HG03066 (cell line): ENCODE measurements around the gene CAMTA1.

Source experiments
- ATAC-seq: cut with Tn5 transposase; IDR thresholded peaks from one replicate; pipeline ENCODE4 v1.9.1; 2021; ENCODE audit warnings: low read depth; ENCODE audit not compliant: unreplicated experiment

Gene CAMTA1

GRCh38 chr1:7489586-7489985 lies 704.3 kb downstream of the CAMTA1 start:
- no peak for ATAC-seq

DNA sequence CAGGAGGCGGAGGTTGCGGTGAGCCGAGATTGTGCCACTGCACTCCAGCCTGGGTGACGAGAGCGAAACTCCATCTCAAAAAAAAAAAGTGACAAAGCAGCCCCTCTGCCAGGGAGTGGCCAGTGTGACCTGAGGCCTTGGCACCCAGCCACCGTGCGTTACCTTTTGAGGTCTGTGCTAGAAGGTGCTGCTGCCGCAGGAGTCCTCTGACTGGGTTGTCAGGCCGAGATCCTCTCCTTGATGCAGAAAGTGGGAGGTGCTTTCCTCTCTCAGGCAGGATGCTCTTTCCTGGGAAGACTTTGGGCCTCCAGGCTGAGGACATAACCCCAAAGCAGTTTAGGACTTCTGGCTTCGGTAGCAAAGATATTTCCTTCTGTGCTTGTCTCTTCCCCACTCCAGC lies 705.3 kb downstream of the CAMTA1 start:
- no peak for ATAC-seq

- no peak for ATAC-seq
Measured at GRCh38 chr1:7491109-7491817, 706.0 kb downstream of the CAMTA1 start.

DNA sequence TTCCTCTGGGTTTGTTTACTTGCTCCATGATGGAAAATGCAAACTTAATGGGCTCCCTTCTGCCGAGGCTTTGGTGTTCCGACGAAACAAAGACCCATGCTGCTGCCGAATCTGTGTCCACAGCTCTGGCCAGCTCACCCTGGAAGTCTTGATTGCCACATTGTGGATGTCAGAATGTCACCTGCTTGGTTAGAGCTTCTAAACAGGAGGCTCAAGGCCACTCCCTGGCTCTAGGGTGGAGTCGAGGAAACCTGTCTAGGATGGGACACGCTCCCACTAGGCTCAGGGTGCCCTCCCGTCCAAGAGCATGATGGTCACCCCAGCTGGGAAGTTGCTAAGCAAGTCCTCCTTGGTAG lies 706.5 kb downstream of the CAMTA1 start:
- no peak for ATAC-seq

DNA sequence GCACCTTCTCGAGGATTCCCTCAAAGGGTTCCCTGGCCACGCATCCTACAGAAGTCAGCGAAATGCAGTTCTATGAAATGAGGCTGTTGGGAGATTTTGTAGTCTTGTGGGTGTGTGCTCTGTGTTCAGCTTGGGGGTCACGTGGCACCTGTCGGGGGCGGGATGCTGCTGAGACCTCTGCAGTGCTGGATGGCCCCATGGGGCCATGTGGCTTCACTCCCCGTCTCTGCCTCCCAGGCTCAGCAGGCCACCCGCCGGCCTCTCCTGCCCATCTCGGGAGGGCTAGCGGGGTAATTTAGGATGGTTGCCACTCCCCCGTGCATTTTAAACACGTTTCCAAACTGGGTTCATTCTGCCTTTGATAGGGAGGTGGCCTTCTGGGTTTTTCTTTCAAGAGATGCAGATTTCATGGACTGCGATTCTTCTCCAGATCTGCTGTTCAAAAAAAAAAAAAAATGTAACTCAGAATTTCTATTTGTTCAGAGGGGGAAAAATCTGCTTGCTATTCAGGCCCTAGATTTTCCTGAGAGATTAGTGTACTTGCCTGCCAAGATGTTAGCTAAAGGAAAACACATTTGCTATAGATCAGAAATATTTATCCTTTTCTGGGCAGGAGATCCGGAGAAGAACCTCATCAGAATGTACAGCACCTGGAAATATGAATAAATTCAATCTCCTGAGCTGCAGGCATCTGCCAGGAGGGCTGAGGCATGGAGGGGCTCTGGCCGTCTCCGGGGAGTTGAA lies 708.6 kb downstream of the CAMTA1 start:
- ATAC-seq, result no peak

- ATAC-seq, result no peak
Measured at GRCh38 chr1:7495962-7496361, 710.7 kb downstream of the CAMTA1 start.

- ATAC-seq, result no peak
Measured at GRCh38 chr1:7497107-7497637, 711.9 kb downstream of the CAMTA1 start.

DNA sequence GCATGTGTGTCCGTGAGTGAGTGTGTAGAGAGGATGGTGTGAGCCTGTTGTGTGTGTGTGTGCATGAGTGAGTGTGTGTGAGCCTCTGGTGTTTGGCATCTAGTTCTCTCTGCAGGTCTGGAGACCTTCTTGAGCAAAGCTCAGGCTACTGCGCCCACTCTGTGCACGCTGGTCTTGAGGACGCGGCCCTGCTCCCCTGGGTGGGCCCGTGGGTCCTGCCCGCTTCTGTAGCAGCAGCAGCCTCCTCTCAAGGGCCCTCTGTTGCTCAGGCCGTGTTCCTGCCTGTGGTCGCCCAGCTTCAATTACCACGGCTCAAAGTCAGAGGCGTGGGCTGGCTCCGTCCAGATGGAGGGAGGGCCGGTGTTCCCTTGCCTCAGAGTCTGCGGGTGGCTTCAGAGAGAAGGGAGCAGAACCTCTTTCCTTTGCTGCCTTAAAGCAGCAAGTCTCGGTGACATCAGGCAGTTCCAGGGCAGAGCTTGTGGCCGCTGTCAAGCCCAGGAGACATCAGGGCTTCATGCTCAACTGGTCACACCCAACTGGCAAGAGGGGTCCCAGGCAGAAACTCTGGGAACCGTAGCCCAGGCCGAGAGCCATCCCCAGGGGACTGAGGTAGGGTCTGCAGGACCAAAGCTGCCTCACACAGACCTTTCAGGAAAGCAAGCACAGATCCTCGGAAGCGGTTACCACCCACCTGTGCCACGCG lies 715.3 kb downstream of the CAMTA1 start:
- no peak for ATAC-seq

- ATAC-seq, result no peak
Measured at GRCh38 chr1:7501084-7501491, 715.8 kb downstream of the CAMTA1 start.

GRCh38 chr1:7501723-7502603 lies 716.7 kb downstream of the CAMTA1 start:
- no peak for ATAC-seq

- no peak for ATAC-seq
Measured at GRCh38 chr1:7503691-7504437, 718.6 kb downstream of the CAMTA1 start.

GRCh38 chr1:7504438-7504720 lies 719.1 kb downstream of the CAMTA1 start:
- ATAC-seq, result no peak

DNA sequence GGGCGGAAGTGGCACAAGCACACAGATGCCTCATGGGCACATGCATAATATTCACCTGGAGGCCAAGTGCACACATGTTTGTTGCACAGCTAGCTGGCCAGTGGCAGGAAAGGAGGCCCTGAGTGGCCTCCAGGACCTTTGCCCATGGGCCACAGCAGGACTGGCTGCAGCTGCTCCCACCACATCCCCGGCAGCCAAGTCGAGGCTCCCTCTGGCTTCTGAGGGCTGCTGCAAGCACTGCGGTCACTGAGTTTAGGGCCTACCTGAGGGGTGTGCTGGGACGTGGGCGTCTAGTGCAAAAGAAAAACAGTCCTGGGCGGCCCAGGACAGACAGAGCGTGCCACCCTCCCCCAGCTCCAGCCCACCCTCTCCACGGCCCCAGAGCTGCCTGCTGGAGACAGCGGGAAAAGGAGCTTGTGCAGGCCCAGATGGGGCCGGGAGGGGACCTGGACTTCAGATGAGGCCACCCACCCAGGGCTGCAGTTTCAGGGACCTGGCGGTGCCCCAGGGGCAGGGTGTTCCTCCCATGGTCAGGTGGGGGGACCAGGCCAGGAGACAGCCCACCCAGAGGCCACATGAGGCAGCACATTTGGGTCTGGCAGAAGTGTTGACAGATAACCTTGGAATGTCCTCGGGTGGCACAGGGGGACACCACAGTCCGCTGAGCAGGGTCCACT lies 720.0 kb downstream of the CAMTA1 start:
- no peak for ATAC-seq

DNA sequence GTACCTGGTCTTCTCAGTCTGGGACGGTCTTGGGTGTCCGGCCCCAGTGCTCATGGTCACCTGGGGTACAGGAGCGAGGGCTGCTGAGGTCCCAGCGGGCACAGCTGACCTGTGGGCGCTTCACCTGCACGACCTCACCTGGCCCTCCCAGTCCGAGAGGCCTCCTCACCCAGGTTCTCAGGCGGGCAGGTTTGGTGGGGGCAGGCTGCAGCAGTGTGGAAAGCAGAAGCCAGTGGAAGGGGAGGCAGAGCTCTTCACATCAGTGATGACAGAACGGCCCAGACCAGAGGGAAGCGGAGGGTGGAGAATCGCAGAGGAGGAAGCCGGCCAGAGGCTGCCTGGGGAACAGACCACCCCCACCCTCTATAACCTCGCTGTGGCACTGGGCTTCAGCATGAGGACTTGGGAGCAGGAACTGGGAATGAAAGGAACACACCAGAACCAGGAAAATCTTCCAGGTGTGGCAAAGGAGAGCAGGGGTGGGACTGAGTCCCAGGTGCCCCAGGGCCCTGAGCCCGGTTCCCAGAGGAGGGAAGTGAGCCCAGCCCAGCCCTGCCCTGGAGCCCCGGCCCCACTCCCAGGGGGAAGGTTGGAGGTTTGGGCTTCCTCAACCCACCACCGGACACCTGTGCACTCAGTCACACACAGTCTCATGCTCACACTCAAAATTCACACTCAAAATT lies 720.7 kb downstream of the CAMTA1 start:
- no peak for ATAC-seq

- ATAC-seq, result no peak
Measured at GRCh38 chr1:7506454-7507284, 721.4 kb downstream of the CAMTA1 start.

DNA sequence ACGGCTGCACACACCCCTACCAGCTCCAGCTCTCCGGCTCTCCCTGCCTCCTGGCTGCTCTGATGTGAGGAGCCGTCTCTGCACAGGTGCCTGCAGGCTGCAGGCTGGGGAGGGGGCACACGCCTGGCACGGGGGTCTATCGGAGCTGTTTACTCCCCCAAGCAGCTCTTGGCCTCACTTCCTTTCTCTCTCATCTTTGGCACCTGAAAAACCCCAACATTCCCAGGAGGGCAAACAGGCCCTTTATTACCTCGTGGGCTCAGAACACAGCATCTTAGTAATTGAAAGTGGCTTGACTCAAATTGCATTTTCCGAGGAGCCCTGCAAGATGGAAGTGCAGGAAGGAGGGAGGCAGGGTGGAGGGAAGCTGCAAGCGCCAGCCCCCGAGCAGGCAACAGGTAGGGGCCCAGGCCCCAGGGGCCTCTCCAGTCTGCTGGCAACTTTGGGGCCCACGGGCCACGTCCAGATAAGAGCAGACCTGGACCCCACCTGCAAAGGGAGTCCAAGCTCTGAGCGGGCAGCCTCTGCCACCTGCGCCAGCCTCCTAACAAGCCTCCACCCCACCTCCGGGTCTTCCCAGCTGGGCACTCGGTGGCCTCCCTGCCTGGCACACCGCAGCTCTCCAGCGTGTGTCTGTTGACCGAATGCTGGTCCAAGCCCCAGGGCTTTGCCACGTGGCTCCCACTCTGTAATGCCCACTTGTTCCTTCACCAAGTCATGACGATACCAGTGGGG lies 722.2 kb downstream of the CAMTA1 start:
- no peak for ATAC-seq
